Measurements from ENCODE around the gene HRH2. TPM values are rescaled to one million over a fixed set of nuclear protein-coding genes. Genes with fewer than 3 reads are reported as not detected.
"Not testable (repeated sequence)": the region's sequence is repeated elsewhere in the genome, so short reads cannot be mapped to it uniquely, and the experiment has no call there.

Gene HRH2
- total RNA-seq, 5 donors from 2014 or later (not counting 1 experiment from before 2014, with no cell fraction given), result 2.9 to 14.4 (median 5.5) TPM

DNA sequence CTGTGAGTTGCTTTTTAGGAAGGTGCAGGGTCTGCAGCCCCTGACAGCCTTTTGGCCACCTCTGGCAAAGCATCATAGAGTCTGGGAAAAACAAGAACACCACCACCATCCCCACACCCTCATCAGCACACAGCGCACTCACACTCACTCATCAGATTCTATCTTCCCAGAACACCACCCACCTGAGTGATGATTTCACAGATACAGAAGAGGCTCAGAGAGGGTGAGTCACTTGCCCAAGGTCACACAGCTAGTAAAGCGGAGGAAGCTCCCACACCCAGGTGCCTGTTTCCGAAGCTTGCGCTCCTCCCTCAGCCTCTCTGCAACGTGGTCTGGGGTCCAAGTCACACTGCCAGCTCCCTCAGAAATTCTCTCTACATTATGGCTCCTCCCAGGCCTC, 41.8 kb upstream of the HRH2 start:
- Histone ChIP-seq H3K9me3 (no peaks in the 10 kb centered on the region), H3K27ac (ENCODE audit: low read length) (no peak overlapping the region), H3K27me3 (replicated peaks in 1 of 2; ENCODE audit: control insufficient read depth in 2 of 2, extremely low read depth in 1 of 2, insufficient read depth in 2 of 2, low read length in 1 of 2) (peaks cover 0 to 13% of the 10 kb centered on the region in 2 experiments), H3K36me3 (ENCODE audit: control insufficient read depth in 2 of 2, extremely low read depth in 1 of 2, insufficient read depth in 1 of 2, low read length in 1 of 2) (no peaks in the 10 kb centered on the region), H3K4me1 (ENCODE audit: control insufficient read depth in 1 of 2, extremely low read depth in 1 of 2, insufficient read depth in 2 of 2, low read length in 2 of 2) (peaks cover 0 to 10% of the 10 kb centered on the region in 2 experiments), H3K4me3 (ENCODE audit: control insufficient read depth in 1 of 2, extremely low read depth in 1 of 2, low read length in 1 of 2) (no peak overlapping the region)
- no peak overlapping the region for H3K4me3 Mint-ChIP-seq
- peaks cover 0 to 3% of the 10 kb centered on the region in 2 donors for H3K27me3 Mint-ChIP-seq
- H3K36me3 Mint-ChIP-seq, result no peaks in the 10 kb centered on the region
- ATAC-seq (replicated peaks in 1 of 4), result no peak
- H3K27ac Mint-ChIP-seq, result no peak overlapping the region
- peaks cover 0 to under 1% (median 0%) of the 10 kb centered on the region in 3 donors for H3K9me3 Mint-ChIP-seq
- ChIA-PET CTCF (no interaction called here), POLR2A (no interaction called here)
- 83% methylated on average over 3 of the region's 5 CpGs for WGBS (ENCODE audit: insufficient coverage)
- no peak for DNase-seq
- H3K4me1 Mint-ChIP-seq, result peaks cover 6 to 23% (median 11%) of the 10 kb centered on the region in 3 donors

- H3K4me1 Mint-ChIP-seq, result peaks cover 6 to 23% (median 11%) of the 10 kb centered on the region in 3 donors
- H3K9me3 Mint-ChIP-seq; H3K27ac ChIP-seq (ENCODE audit: low read length); H3K36me3 Mint-ChIP-seq; H3K4me1 ChIP-seq (ENCODE audit: control insufficient read depth in 1 of 2, extremely low read depth in 1 of 2, insufficient read depth in 2 of 2, low read length in 2 of 2); H3K9me3 ChIP-seq; POLR2A ChIA-PET; ATAC-seq (replicated peaks in 1 of 4); CTCF ChIA-PET; H3K4me3 ChIP-seq (ENCODE audit: control insufficient read depth in 1 of 2, extremely low read depth in 1 of 2, low read length in 1 of 2); H3K27ac Mint-ChIP-seq; H3K36me3 ChIP-seq (ENCODE audit: control insufficient read depth in 2 of 2, extremely low read depth in 1 of 2, insufficient read depth in 1 of 2, low read length in 1 of 2); H3K4me3 Mint-ChIP-seq; H3K27me3 Mint-ChIP-seq; DNase-seq: not testable (repeated sequence)
- H3K27me3 ChIP-seq (replicated peaks in 1 of 2; ENCODE audit: control insufficient read depth in 2 of 2, extremely low read depth in 1 of 2, insufficient read depth in 2 of 2, low read length in 1 of 2), result peaks cover 0 to 12% of the 10 kb centered on the region in 2 experiments
- WGBS (ENCODE audit: insufficient coverage), result 95% methylated on average over 13 of the region's 13 CpGs
These were observed 41.3 kb upstream of the HRH2 start for GRCh38 chr5:175616527-175616926.

GRCh38 chr5:175617447-175617846, 40.4 kb upstream of the HRH2 start:
- CTCF ChIA-PET, result no interaction called here
- Histone ChIP-seq H3K4me3 (ENCODE audit: control insufficient read depth in 1 of 2, extremely low read depth in 1 of 2, low read length in 1 of 2) (no peak overlapping the region), H3K27ac (ENCODE audit: low read length) (no peak overlapping the region), H3K36me3 (ENCODE audit: control insufficient read depth in 2 of 2, extremely low read depth in 1 of 2, insufficient read depth in 1 of 2, low read length in 1 of 2) (no peaks in the 10 kb centered on the region), H3K4me1 (ENCODE audit: control insufficient read depth in 1 of 2, extremely low read depth in 1 of 2, insufficient read depth in 2 of 2, low read length in 2 of 2) (peaks cover 0 to 10% of the 10 kb centered on the region in 2 experiments), H3K27me3 (replicated peaks in 1 of 2; ENCODE audit: control insufficient read depth in 2 of 2, extremely low read depth in 1 of 2, insufficient read depth in 2 of 2, low read length in 1 of 2) (peaks cover 0 to 12% of the 10 kb centered on the region in 2 experiments), H3K9me3 (no peaks in the 10 kb centered on the region)
- Mint-ChIP-seq H3K36me3 (no peaks in the 10 kb centered on the region), H3K4me1 (peaks cover 6 to 23% (median 11%) of the 10 kb centered on the region in 3 donors), H3K27me3 (no peaks in the 10 kb centered on the region), H3K27ac (no peak overlapping the region), H3K4me3 (no peak overlapping the region), H3K9me3 (peaks cover 0 to 8% (median 0%) of the 10 kb centered on the region in 3 donors)
- WGBS (ENCODE audit: insufficient coverage), result 64% methylated on average over 2 of the region's 6 CpGs
- POLR2A ChIA-PET, result no interaction called here
- ATAC-seq (replicated peaks in 1 of 4) (no peak), DNase-seq (no peak)

GRCh38 chr5:175620527-175620926, 37.3 kb upstream of the HRH2 start:
- Histone ChIP-seq H3K36me3 (ENCODE audit: control insufficient read depth in 2 of 2, extremely low read depth in 1 of 2, insufficient read depth in 1 of 2, low read length in 1 of 2) (no peaks in the 10 kb centered on the region), H3K27me3 (replicated peaks in 1 of 2; ENCODE audit: control insufficient read depth in 2 of 2, extremely low read depth in 1 of 2, insufficient read depth in 2 of 2, low read length in 1 of 2) (peaks cover 0 to 4% of the 10 kb centered on the region in 2 experiments), H3K4me3 (ENCODE audit: control insufficient read depth in 1 of 2, extremely low read depth in 1 of 2, low read length in 1 of 2) (no peak overlapping the region), H3K4me1 (ENCODE audit: control insufficient read depth in 1 of 2, extremely low read depth in 1 of 2, insufficient read depth in 2 of 2, low read length in 2 of 2) (peaks cover 0 to 10% of the 10 kb centered on the region in 2 experiments), H3K27ac (ENCODE audit: low read length) (no peak overlapping the region), H3K9me3 (no peaks in the 10 kb centered on the region)
- no peak overlapping the region for H3K4me3 Mint-ChIP-seq
- DNase-seq (no peak), ATAC-seq (replicated peaks in 1 of 4) (no peak)
- ChIA-PET POLR2A (no interaction called here), CTCF (no interaction called here)
- peaks cover 0 to 2% of the 10 kb centered on the region in 2 donors for H3K27me3 Mint-ChIP-seq
- H3K9me3 Mint-ChIP-seq, result peaks cover 0 to 10% (median 3%) of the 10 kb centered on the region in 3 donors
- H3K27ac Mint-ChIP-seq, result no peak overlapping the region
- WGBS (ENCODE audit: insufficient coverage), result 79% methylated on average over 1 of the region's 1 CpG
- H3K4me1 Mint-ChIP-seq, result peaks cover 5 to 20% (median 8%) of the 10 kb centered on the region in 3 donors
- no peaks in the 10 kb centered on the region for H3K36me3 Mint-ChIP-seq

DNA sequence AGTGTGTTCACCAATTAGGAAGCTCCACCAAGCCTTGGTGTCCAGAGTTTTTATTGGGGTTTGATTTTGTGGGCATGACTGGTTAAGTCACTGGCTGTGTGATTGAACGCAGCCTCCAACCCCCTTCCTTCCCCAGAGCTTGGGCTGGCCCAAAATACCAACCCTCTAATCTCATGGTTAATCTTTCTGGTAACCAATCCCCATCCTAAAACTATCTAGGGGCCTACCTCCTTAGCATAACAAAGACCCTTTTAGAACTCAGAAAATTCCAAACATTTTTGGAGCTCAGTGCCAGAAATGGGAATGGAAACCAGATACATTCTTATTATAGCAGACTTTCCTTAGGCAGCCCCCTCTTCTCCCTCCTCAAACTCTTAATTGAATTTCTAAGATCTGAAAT, 35.9 kb upstream of the HRH2 start:
- ChIA-PET POLR2A (no interaction called here), CTCF (no interaction called here)
- no peaks in the 10 kb centered on the region for H3K36me3 ChIP-seq (ENCODE audit: control insufficient read depth in 2 of 2, extremely low read depth in 1 of 2, insufficient read depth in 1 of 2, low read length in 1 of 2)
- H3K27me3 ChIP-seq (replicated peaks in 1 of 2; ENCODE audit: control insufficient read depth in 2 of 2, extremely low read depth in 1 of 2, insufficient read depth in 2 of 2, low read length in 1 of 2), result peaks cover 0 to 5% of the 10 kb centered on the region in 2 experiments
- H3K27ac ChIP-seq (ENCODE audit: low read length), result no peak overlapping the region
- ATAC-seq (replicated peaks in 1 of 4) (no peak), DNase-seq (no peak)
- peaks cover 0 to 16% (median 3%) of the 10 kb centered on the region in 3 donors for H3K9me3 Mint-ChIP-seq
- peaks cover 0 to 2% of the 10 kb centered on the region in 2 donors for H3K27me3 Mint-ChIP-seq
- H3K4me3 Mint-ChIP-seq, result no peak overlapping the region
- no CpG with 5 or more reads among the region's 1 CpG for WGBS (ENCODE audit: insufficient coverage)
- H3K36me3 Mint-ChIP-seq, result no peaks in the 10 kb centered on the region
- H3K27ac Mint-ChIP-seq, result no peak overlapping the region
- H3K4me1 ChIP-seq (ENCODE audit: control insufficient read depth in 1 of 2, extremely low read depth in 1 of 2, insufficient read depth in 2 of 2, low read length in 2 of 2), result peaks cover 0 to 4% of the 10 kb centered on the region in 2 experiments
- H3K9me3 ChIP-seq, result no peaks in the 10 kb centered on the region
- peaks cover 3 to 7% (median 3%) of the 10 kb centered on the region in 3 donors for H3K4me1 Mint-ChIP-seq
- H3K4me3 ChIP-seq (ENCODE audit: control insufficient read depth in 1 of 2, extremely low read depth in 1 of 2, low read length in 1 of 2), result no peak overlapping the region

- Mint-ChIP-seq H3K4me3 (no peak overlapping the region), H3K9me3 (peaks cover 0 to 16% (median 3%) of the 10 kb centered on the region in 3 donors), H3K27ac (no peak overlapping the region), H3K4me1 (no peaks in the 10 kb centered on the region), H3K36me3 (no peaks in the 10 kb centered on the region), H3K27me3 (peaks cover 0 to 2% of the 10 kb centered on the region in 2 donors)
- ATAC-seq (replicated peaks in 1 of 4) (no peak), DNase-seq (no peak)
- Histone ChIP-seq H3K36me3 (ENCODE audit: control insufficient read depth in 2 of 2, extremely low read depth in 1 of 2, insufficient read depth in 1 of 2, low read length in 1 of 2) (no peaks in the 10 kb centered on the region), H3K27me3 (replicated peaks in 1 of 2; ENCODE audit: control insufficient read depth in 2 of 2, extremely low read depth in 1 of 2, insufficient read depth in 2 of 2, low read length in 1 of 2) (peaks cover 0 to 7% of the 10 kb centered on the region in 2 experiments), H3K27ac (ENCODE audit: low read length) (no peak overlapping the region), H3K4me1 (ENCODE audit: control insufficient read depth in 1 of 2, extremely low read depth in 1 of 2, insufficient read depth in 2 of 2, low read length in 2 of 2) (no peaks in the 10 kb centered on the region), H3K4me3 (ENCODE audit: control insufficient read depth in 1 of 2, extremely low read depth in 1 of 2, low read length in 1 of 2) (no peak overlapping the region), H3K9me3 (no peaks in the 10 kb centered on the region)
- WGBS (ENCODE audit: insufficient coverage), result 83% methylated on average over 6 of the region's 7 CpGs
- POLR2A ChIA-PET, result no interaction called here
- CTCF ChIA-PET, result no interaction called here
These were observed 34.8 kb upstream of the HRH2 start for GRCh38 chr5:175623088-175623487.

- Histone ChIP-seq H3K4me3 (ENCODE audit: control insufficient read depth in 1 of 2, extremely low read depth in 1 of 2, low read length in 1 of 2) (no peak overlapping the region), H3K27ac (ENCODE audit: low read length) (no peak overlapping the region), H3K4me1 (ENCODE audit: control insufficient read depth in 1 of 2, extremely low read depth in 1 of 2, insufficient read depth in 2 of 2, low read length in 2 of 2) (no peaks in the 10 kb centered on the region), H3K9me3 (no peaks in the 10 kb centered on the region), H3K27me3 (replicated peaks in 1 of 2; ENCODE audit: control insufficient read depth in 2 of 2, extremely low read depth in 1 of 2, insufficient read depth in 2 of 2, low read length in 1 of 2) (peaks cover 0 to 9% of the 10 kb centered on the region in 2 experiments), H3K36me3 (ENCODE audit: control insufficient read depth in 2 of 2, extremely low read depth in 1 of 2, insufficient read depth in 1 of 2, low read length in 1 of 2) (no peaks in the 10 kb centered on the region)
- ATAC-seq (replicated peaks in 1 of 4), result no peak
- ChIA-PET POLR2A (no interaction called here), CTCF (interaction anchor here in 1 of 2 donors (0.6 kb wide), 1 partner anchor 336 kb away, joined by 7 read pairs; no protein-coding TSS in a partner anchor)
- peaks cover 0 to 2% of the 10 kb centered on the region in 2 donors for H3K27me3 Mint-ChIP-seq
- no peak for DNase-seq
- H3K4me3 Mint-ChIP-seq, result no peak overlapping the region
- WGBS (ENCODE audit: insufficient coverage), result 100% methylated on average over 1 of the region's 3 CpGs
- no peaks in the 10 kb centered on the region for H3K36me3 Mint-ChIP-seq
- H3K9me3 Mint-ChIP-seq, result peaks cover 0 to 16% (median 5%) of the 10 kb centered on the region in 3 donors
- no peaks in the 10 kb centered on the region for H3K4me1 Mint-ChIP-seq
- H3K27ac Mint-ChIP-seq, result no peak overlapping the region
These were observed 33.6 kb upstream of the HRH2 start for GRCh38 chr5:175624316-175624715.
